DND-41 (cell line): ENCODE data around the gene TLR8.

Experiments
- EZH2 ChIP-seq: IDR thresholded peaks from 3 replicates; pipeline ENCODE4 v1.6.1; 2012; ENCODE audit warnings: borderline replicate concordance, low read depth, mild to moderate bottlenecking, moderate library complexity, low read length, inconsistent platforms; ENCODE audit not compliant: severe bottlenecking
- TF ChIP-seq, protein P1 (sequence below): IDR thresholded peaks from 2 replicates; pipeline ENCODE4 v1.5.1; 2012; ENCODE audit warnings: borderline replicate concordance, low read length, moderate library complexity, mild to moderate bottlenecking; ENCODE audit not compliant: poor library complexity, severe bottlenecking; ENCODE audit errors: extremely low read depth

DNA sequence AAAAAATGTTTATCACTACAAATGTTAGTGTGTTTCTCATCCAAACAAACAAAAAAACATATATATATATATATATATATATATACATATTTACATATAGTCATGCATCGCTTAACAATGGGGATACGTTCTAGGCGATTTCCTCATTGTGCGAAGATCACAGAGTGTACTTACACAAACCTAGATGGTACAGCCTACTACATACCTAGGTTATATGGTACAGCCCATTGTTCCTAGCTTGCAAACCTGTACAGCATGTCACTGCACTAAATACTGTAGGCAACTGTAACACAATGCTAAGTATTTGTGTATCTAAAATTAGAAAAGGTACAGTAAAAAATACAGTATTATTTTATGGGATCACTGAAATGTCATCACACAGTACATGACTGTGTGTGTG is 52.0 kb downstream of the TLR8 start:
- TF ChIP-seq, protein P1, sequence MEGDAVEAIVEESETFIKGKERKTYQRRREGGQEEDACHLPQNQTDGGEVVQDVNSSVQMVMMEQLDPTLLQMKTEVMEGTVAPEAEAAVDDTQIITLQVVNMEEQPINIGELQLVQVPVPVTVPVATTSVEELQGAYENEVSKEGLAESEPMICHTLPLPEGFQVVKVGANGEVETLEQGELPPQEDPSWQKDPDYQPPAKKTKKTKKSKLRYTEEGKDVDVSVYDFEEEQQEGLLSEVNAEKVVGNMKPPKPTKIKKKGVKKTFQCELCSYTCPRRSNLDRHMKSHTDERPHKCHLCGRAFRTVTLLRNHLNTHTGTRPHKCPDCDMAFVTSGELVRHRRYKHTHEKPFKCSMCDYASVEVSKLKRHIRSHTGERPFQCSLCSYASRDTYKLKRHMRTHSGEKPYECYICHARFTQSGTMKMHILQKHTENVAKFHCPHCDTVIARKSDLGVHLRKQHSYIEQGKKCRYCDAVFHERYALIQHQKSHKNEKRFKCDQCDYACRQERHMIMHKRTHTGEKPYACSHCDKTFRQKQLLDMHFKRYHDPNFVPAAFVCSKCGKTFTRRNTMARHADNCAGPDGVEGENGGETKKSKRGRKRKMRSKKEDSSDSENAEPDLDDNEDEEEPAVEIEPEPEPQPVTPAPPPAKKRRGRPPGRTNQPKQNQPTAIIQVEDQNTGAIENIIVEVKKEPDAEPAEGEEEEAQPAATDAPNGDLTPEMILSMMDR, result no peak
- no peak for TF ChIP-seq EZH2
